GM21619 (cell line): ENCODE measurements around the gene WWP2.

ENCODE experiments used
- ATAC-seq: cut with Tn5 transposase; IDR thresholded peaks from one replicate; pipeline ENCODE4 v1.9.1; 2021; ENCODE audit not compliant: unreplicated experiment

The WWP2 gene

GRCh38 chr16:69830146-69830533 is 68.0 kb downstream of the WWP2 start:
- no peak for ATAC-seq

- no peak for ATAC-seq
Observed at GRCh38 chr16:69830534-69831211, 68.5 kb downstream of the WWP2 start.

GRCh38 chr16:69831212-69832123 is 69.3 kb downstream of the WWP2 start:
- ATAC-seq, result no peak

- ATAC-seq, result no peak
Observed at GRCh38 chr16:69833357-69834282, 71.5 kb downstream of the WWP2 start.

- no peak for ATAC-seq
Observed at GRCh38 chr16:69834807-69835466, 72.8 kb downstream of the WWP2 start.

GRCh38 chr16:69836257-69836656 is 74.1 kb downstream of the WWP2 start:
- no peak for ATAC-seq

GRCh38 chr16:69837380-69837779 is 75.2 kb downstream of the WWP2 start:
- ATAC-seq, result no peak

- ATAC-seq, result no peak
Observed at GRCh38 chr16:69838489-69838888, 76.4 kb downstream of the WWP2 start.

- ATAC-seq, result no peak
Observed at GRCh38 chr16:69839240-69839688, 77.1 kb downstream of the WWP2 start.

- no peak for ATAC-seq
Observed at GRCh38 chr16:69839798-69840409, 77.8 kb downstream of the WWP2 start.

GRCh38 chr16:69840975-69841374 is 78.8 kb downstream of the WWP2 start:
- ATAC-seq, result no peak

GRCh38 chr16:69844441-69844840 is 82.3 kb downstream of the WWP2 start:
- no peak for ATAC-seq

- ATAC-seq, result no peak
Observed at GRCh38 chr16:69845181-69845580, 83.0 kb downstream of the WWP2 start.

GRCh38 chr16:69847643-69848042 is 85.5 kb downstream of the WWP2 start:
- ATAC-seq, result no peak

- ATAC-seq, result no peak
Observed at GRCh38 chr16:69848637-69849545, 86.8 kb downstream of the WWP2 start.

GRCh38 chr16:69851491-69852240 is 89.5 kb downstream of the WWP2 start:
- ATAC-seq, result no peak

- ATAC-seq, result no peak
Observed at GRCh38 chr16:69852815-69853214, 90.7 kb downstream of the WWP2 start.

GRCh38 chr16:69853481-69853880 is 91.3 kb downstream of the WWP2 start:
- ATAC-seq, result no peak
